VCaP (cell line): Measurements from ENCODE around the gene LRRN1.

Experiments used
- H3K27ac ChIP-seq: fragments of 450-650 bp; 2 replicates; pipeline ENCODE4 v1.5.1; 2017
- CTCF ChIP-seq: fragments of 450-650 bp; conservative IDR thresholded peaks from 2 replicates; pipeline ENCODE4 v1.5.1; 2017; ENCODE audit warnings: mild to moderate bottlenecking, moderate library complexity

LRRN1 gene

DNA sequence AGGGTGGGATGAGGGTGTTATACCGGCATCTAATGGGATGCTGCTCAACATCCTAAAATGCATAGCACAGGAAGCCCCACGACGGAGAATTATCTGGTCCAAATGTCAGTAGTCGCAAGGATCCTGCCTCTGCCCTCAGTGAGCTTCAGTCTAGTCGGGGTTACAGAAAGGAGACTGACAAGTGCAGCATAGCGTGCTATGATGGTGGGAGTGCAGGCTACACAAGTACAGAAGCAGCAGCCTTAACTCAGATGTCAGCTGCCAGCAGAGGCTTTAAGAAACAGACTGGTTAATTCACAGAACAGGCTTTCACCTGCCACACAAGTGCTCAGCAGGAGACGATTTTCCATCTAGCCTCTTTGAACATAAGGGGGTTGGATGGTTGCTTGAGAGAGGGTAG, 6.9 kb downstream of the LRRN1 start:
- TF ChIP-seq CTCF, result no peak
- no peak overlapping the region for H3K27ac ChIP-seq

GRCh38 chr3:3806856-3807255, 7.6 kb downstream of the LRRN1 start:
- TF ChIP-seq CTCF, result no peak
- H3K27ac ChIP-seq, result no peak overlapping the region

- no peak for TF ChIP-seq CTCF
- no peak overlapping the region for H3K27ac ChIP-seq
These were observed 13.8 kb downstream of the LRRN1 start for GRCh38 chr3:3813013-3813412.

- H3K27ac ChIP-seq, result no peak overlapping the region
- TF ChIP-seq CTCF, result no peak
These were observed 16.0 kb downstream of the LRRN1 start for GRCh38 chr3:3815206-3815605.

DNA sequence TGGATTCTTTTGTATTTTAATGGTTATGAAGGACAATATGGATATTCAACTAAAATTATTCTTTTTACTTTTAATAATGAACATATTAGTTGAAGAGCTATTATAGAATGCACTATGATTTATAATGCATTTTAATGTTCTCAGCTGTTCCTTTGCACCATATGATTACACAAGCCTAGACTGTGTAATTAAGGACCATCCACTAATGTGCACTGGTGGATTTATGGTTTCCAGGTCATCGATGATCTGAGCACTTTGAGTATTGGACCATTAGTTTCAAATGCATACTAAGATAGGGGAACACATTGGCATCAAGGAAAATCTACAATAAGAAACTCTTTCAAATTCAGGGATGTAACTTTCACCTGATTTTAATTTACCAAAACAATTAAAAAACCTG, 16.8 kb downstream of the LRRN1 start:
- H3K27ac ChIP-seq, result no peak overlapping the region
- no peak for TF ChIP-seq CTCF

DNA sequence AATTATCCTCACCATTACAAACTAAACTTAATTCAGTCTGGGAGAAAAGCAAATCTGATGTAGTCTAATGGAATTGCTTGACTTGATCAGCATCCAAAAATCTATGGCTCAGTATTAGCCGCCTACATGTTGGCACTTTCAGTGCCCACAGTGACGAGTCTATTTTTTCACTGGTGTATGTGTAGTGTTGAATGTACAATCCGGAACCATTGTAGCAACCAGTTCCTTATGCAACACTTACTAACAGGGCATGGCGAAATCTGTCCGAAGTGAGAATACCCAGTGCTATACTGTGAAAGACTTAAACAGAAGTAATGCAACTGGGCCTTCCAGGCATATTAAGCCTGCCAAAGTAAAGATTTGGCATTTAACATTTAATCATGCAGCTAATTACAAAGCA, 18.6 kb downstream of the LRRN1 start:
- H3K27ac ChIP-seq, result no peak overlapping the region
- TF ChIP-seq CTCF, result no peak

GRCh38 chr3:3821777-3822176, 22.5 kb downstream of the LRRN1 start:
- TF ChIP-seq CTCF, result no peak
- H3K27ac ChIP-seq, result no peak overlapping the region

- no peak for TF ChIP-seq CTCF
- no peak overlapping the region for H3K27ac ChIP-seq
These were observed 25.8 kb downstream of the LRRN1 start for GRCh38 chr3:3825035-3825434.
